Common myeloid progenitor, CD34-positive (primary cell): Measurements from ENCODE around the gene ABCD1.

Experiments used
- CTCF ChIA-PET: fragments of 350-600 bp; sonication (Branson Sonifier 250); formaldehyde crosslinking; loops from one replicate; lab custom pipeline; 2021; ENCODE audit warnings: antibody characterized with exemption; lab: Charles Lee
- POLR2A ChIA-PET: fragments of 350-600 bp; sonication (Branson Sonifier 250); formaldehyde crosslinking; loops from one replicate; lab custom pipeline; 2021; ENCODE audit warnings: antibody characterized with exemption; lab: Charles Lee
- DNase-seq, 3 donors: peaks; one replicate each; pipeline versions ENCODE4 v3.0.0 to v3.0.0-alpha.2; 2013
- H3K27ac ChIP-seq, 2 experiments: 1 replicate in 1 of 2; 2 replicates in 1 of 2; pipeline ENCODE4 v1.7.0; 2013; ENCODE audit warnings: inconsistent platforms in 2 of 2, low read length in 2 of 2, mild to moderate bottlenecking in 2 of 2, low read depth in 1 of 2, moderate library complexity in 1 of 2; ENCODE audit not compliant: severe bottlenecking in 2 of 2, insufficient read depth in 1 of 2, poor library complexity in 1 of 2
- H3K27me3 ChIP-seq, 5 experiments: replicated peaks in 2 of 5; 1 replicate in 3 of 5; 2 replicates in 2 of 5; pipeline versions ENCODE4 v1.6.1 to v1.7.0; 2013; ENCODE audit warnings: low read length in 4 of 5, mild to moderate bottlenecking in 2 of 5, moderate library complexity in 2 of 5, inconsistent platforms in 1 of 5; ENCODE audit not compliant: insufficient read depth in 5 of 5, control insufficient read depth in 4 of 5
- H3K36me3 ChIP-seq, 4 experiments: 1 replicate in 2 of 4; 2 replicates in 2 of 4; pipeline versions ENCODE4 v1.6.1 to v1.7.0; 2013; ENCODE audit warnings: low read length in 3 of 4, control low read depth in 1 of 4, mild to moderate bottlenecking in 1 of 4; ENCODE audit not compliant: control insufficient read depth in 4 of 4, insufficient read depth in 4 of 4
- H3K4me1 ChIP-seq, 4 experiments: 1 replicate in 3 of 4; 2 replicates in 1 of 4; pipeline versions ENCODE4 v1.6.1 to v1.7.1; 2013; ENCODE audit warnings: low read length in 3 of 4, mild to moderate bottlenecking in 3 of 4, control low read depth in 1 of 4, inconsistent platforms in 1 of 4, moderate library complexity in 1 of 4; ENCODE audit not compliant: control insufficient read depth in 4 of 4, insufficient read depth in 4 of 4; ENCODE audit errors: control extremely low read depth in 1 of 4
- H3K4me3 ChIP-seq, 7 experiments: 1 replicate in 4 of 7; 2 replicates in 3 of 7; pipeline versions ENCODE4 v1.5.1 to v1.7.0; 2013; ENCODE audit warnings: mild to moderate bottlenecking in 7 of 7, low read length in 6 of 7, moderate library complexity in 6 of 7, inconsistent platforms in 2 of 7, low read depth in 2 of 7, control low read depth in 1 of 7; ENCODE audit not compliant: insufficient read depth in 4 of 7, control insufficient read depth in 1 of 7; ENCODE audit errors: extremely low read depth in 1 of 7
- H3K9me3 ChIP-seq, 5 experiments: 1 replicate in 4 of 5; 2 replicates in 1 of 5; pipeline versions ENCODE4 v1.6.1 to v1.7.1; 2013; ENCODE audit warnings: low read length in 4 of 5, mild to moderate bottlenecking in 2 of 5, inconsistent platforms in 1 of 5, low read depth in 1 of 5, moderate library complexity in 1 of 5; ENCODE audit not compliant: control insufficient read depth in 4 of 5, insufficient read depth in 2 of 5; ENCODE audit errors: control extremely low read depth in 1 of 5
- WGBS: methylation state at CpG from one replicate; pipeline ENCODE4 v1.1.5; 2013; ENCODE audit not compliant: insufficient coverage; 5-methylcytosine and 5-hydroxymethylcytosine counted together

The ABCD1 gene

GRCh38 chrX:153723351-153724251, 1.1 kb upstream of the ABCD1 start:
- H3K4me1 ChIP-seq = peaks cover 3 to 48% (median 43%) of the 10 kb centered on the region in 4 experiments
- CTCF ChIA-PET = interaction anchor here (1.5 kb wide), 1 partner anchor 10 kb away, joined by 4 read pairs; no protein-coding TSS in a partner anchor

GRCh38 chrX:153725039-153725831, 579 bp downstream of the ABCD1 start:
- CTCF ChIA-PET = interaction anchor here (1.3 to 1.4 kb wide), 2 partner anchors 10 to 202 kb away, joined by 3 to 6 read pairs; no protein-coding TSS in a partner anchor
- Histone ChIP-seq H3K27ac (peak overlapping the region in 1 of 2 experiments; percentile 49), H3K27me3 (peaks cover 0 to 13% (median 0%) of the 10 kb centered on the region in 5 experiments), H3K36me3 (peaks cover 0 to 10% (median 5%) of the 10 kb centered on the region in 4 experiments), H3K4me1 (peaks cover 3 to 48% (median 43%) of the 10 kb centered on the region in 4 experiments), H3K9me3 (peaks cover 0 to 8% (median 2%) of the 10 kb centered on the region in 5 experiments), H3K4me3 (peak overlapping the region in 6 of 7 experiments; percentile 25 to 78 (median 54))
- WGBS = 76% methylated on average over 43 of the region's 55 CpGs
- peak in 2 of 3 donors; percentile 37 to 40 for DNase-seq
- POLR2A ChIA-PET = no interaction called here

More at GRCh38 chrX:153723351-153724251, 1.1 kb upstream of the ABCD1 start:
- Histone ChIP-seq H3K4me3 (peak overlapping the region; percentile 45 to 78 (median 66)), H3K9me3 (peaks cover 0 to 8% (median 2%) of the 10 kb centered on the region in 5 experiments), H3K27ac (peak overlapping the region; percentile 50 to 83), H3K36me3 (peaks cover 0 to 25% (median 11%) of the 10 kb centered on the region in 4 experiments), H3K27me3 (peaks cover 0 to 8% (median 0%) of the 10 kb centered on the region in 5 experiments)
- POLR2A ChIA-PET = no interaction called here
- WGBS = 32% methylated on average over 58 of the region's 78 CpGs
- DNase-seq = peak; percentile 58 to 67 (median 62)

- H3K4me1 ChIP-seq = peaks cover 3 to 48% (median 43%) of the 10 kb centered on the region in 4 experiments
- DNase-seq = no peak
These were observed 1.2 kb downstream of the ABCD1 start for GRCh38 chrX:153725832-153726285.

GRCh38 chrX:153726286-153727122, 1.8 kb downstream of the ABCD1 start:
- H3K9me3 ChIP-seq = peaks cover 0 to 10% (median 2%) of the 10 kb centered on the region in 5 experiments
- peaks cover 0 to 13% (median 0%) of the 10 kb centered on the region in 5 experiments for H3K27me3 ChIP-seq
- H3K27ac ChIP-seq = peak overlapping the region in 1 of 2 experiments; percentile 43
- peaks cover 3 to 48% (median 43%) of the 10 kb centered on the region in 4 experiments for H3K4me1 ChIP-seq
- POLR2A ChIA-PET = no interaction called here
- peak; percentile 27 to 59 (median 59) for DNase-seq
- peaks cover 0 to 4% (median 1%) of the 10 kb centered on the region in 4 experiments for H3K36me3 ChIP-seq
- CTCF ChIA-PET = interaction anchor here (1.3 to 1.4 kb wide), 4 partner anchors 8 to 200 kb away, joined by 3 to 6 read pairs (median 3); no protein-coding TSS in a partner anchor
- WGBS = 51% methylated on average over 35 of the region's 35 CpGs
- H3K4me3 ChIP-seq = peak overlapping the region in 5 of 7 experiments; percentile 15 to 58 (median 43)

More at GRCh38 chrX:153725832-153726285, 1.2 kb downstream of the ABCD1 start:
- ChIA-PET CTCF (interaction anchor here (1.3 to 1.4 kb wide), 2 partner anchors 9 to 201 kb away, joined by 3 to 6 read pairs; no protein-coding TSS in a partner anchor), POLR2A (no interaction called here)
- Histone ChIP-seq H3K9me3 (peaks cover 0 to 8% (median 2%) of the 10 kb centered on the region in 5 experiments), H3K4me3 (peak overlapping the region in 1 of 7 experiments; percentile 58), H3K27me3 (peaks cover 0 to 13% (median 0%) of the 10 kb centered on the region in 5 experiments), H3K36me3 (peaks cover 0 to 6% (median 2%) of the 10 kb centered on the region in 4 experiments), H3K27ac (no peak overlapping the region)
- WGBS = 90% methylated on average over 25 of the region's 35 CpGs

GRCh38 chrX:153727123-153727931, 2.7 kb downstream of the ABCD1 start:
- peak overlapping the region in 3 of 7 experiments; percentile 13 to 58 (median 50) for H3K4me3 ChIP-seq
- 80% methylated on average over 19 of the region's 23 CpGs for WGBS
- no peak for DNase-seq
- peaks cover 0 to 2% (median 0%) of the 10 kb centered on the region in 4 experiments for H3K36me3 ChIP-seq
- ChIA-PET POLR2A (no interaction called here), CTCF (interaction anchor here (1.3 to 2.0 kb wide), 4 partner anchors 8 to 28 kb away, joined by 3 to 6 read pairs (median 4); no protein-coding TSS in a partner anchor)
- H3K27ac ChIP-seq = peak overlapping the region in 1 of 2 experiments; percentile 43
- H3K9me3 ChIP-seq = peaks cover 0 to 16% (median 2%) of the 10 kb centered on the region in 5 experiments
- peaks cover 0 to 13% (median 0%) of the 10 kb centered on the region in 5 experiments for H3K27me3 ChIP-seq
- H3K4me1 ChIP-seq = peaks cover 3 to 42% (median 39%) of the 10 kb centered on the region in 4 experiments
